ENCODE data around the gene PNLDC1.
"Not testable (repeated sequence)": the region's sequence is repeated elsewhere in the genome, so short reads cannot be mapped to it uniquely, and the experiment has no call there.

GRCh38 chr6:159794976-159795375 lies 5.1 kb upstream of the PNLDC1 start:
- TF ChIP-seq CTCF (IDR thresholded peaks at IDR 0.05; ENCODE audit: low read depth, low read length, missing input control); MAX (IDR thresholded peaks at IDR 0.05): not testable (repeated sequence)

All from liver (tissue), 2 donors.